GM18498 (cell line): ENCODE data around the gene ZNF618.

Experiments used
- ATAC-seq: cut with Tn5 transposase; IDR thresholded peaks from one replicate; pipeline ENCODE4 v1.9.1; 2021; ENCODE audit warnings: mild to moderate bottlenecking, moderate library complexity; ENCODE audit not compliant: unreplicated experiment

The ZNF618 gene

DNA sequence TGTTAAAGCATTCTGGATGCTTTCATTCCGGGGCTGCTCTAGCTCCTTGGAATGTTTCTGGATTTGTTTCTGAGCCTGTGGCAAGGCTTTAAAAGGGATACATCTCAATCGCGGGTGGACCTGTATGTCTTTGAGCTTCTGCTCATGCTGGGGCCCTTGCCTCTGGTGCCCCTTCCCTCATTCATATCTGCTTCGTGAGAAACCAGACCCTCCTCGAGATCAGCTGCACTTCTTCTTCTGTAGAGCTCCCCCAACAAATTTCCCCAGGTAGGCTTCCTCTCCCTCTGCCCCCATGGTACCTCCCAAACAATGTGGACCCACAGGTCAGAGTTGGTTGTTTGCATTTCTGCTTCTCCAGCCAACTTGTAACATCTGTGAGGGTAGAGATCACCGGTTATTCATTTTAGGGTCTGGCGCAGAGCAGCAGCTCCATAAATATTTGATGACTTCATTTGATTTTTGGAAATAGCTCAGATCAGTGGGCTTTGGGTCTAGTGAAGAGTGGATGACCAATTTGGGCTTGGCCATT lies 6.6 kb downstream of the ZNF618 start:
- ATAC-seq: no peak

DNA sequence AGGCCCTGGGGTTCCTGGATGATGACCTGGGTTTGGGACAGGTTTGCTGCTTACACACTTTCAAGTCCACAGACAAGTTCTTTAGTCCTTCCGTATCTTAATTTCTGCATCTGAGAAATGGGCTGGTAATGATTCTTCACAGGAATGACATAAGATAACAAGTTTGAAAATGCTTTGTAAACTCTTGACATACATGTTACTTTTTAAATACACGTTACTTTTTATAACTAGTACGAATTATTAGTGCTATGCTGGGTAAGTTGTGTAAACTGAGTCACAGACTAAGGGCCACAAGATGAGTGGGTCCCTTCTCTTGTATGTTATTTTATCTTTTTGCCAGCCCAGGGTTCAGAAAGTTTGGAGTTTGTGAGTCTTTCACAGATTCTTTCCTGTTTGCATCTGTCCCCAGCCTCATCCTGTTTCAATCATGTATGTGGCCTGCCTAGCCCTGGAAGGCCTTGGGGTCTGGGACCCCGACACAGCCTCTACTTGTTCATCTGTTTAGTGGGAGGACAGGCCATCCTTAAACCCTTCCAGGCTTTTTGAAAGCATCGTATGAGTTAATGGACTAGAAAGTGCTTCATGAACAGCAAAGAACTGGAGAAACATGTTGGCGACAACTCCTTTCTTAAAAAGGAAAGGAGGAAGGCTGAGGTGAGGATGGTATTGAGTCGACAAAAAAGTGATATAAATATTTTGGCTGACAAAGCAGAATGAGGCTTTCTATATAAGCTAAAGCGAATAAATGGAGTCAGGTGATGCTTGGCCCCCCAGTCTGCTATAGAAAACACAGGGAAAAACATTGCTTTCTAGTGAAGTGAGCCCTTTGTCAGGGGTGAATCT lies 9.3 kb downstream of the ZNF618 start:
- no peak for ATAC-seq

DNA sequence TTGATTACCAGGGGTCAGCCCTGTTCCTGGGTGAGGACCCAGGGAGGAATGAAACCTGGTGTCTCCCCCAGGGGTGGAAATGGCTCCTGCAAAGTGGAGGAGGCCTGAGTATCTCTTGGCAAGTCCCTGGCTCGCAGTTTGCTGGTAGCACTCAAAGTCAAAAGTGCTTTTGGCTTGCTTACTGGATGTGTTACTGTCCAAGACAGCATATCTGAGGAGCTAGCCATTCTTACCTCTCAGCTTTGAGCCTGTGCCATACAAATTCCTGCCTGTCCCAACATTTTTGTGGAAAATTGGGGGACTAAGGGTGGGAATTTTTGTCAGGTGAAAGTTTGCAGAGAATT lies 9.9 kb downstream of the ZNF618 start:
- ATAC-seq: no peak

DNA sequence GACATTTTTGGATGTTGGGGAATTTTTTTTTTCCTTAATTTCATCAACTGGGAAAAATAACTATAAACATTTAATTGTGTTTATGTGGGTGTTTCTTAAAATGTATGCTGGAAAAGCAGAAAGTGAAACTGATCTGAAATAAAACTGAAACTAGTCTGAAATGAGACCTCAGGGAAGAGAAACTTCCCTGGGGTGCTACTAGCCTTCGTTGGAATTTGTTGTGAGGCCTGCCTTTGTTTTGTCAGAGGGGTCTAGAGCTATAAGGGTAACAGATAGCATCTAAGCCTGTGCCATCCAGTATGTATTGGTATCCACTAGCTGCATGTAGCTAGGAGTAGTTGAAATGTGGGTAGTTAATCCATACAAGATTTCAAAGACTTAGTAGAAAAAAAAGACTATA lies 10.4 kb downstream of the ZNF618 start:
- no peak for ATAC-seq

DNA sequence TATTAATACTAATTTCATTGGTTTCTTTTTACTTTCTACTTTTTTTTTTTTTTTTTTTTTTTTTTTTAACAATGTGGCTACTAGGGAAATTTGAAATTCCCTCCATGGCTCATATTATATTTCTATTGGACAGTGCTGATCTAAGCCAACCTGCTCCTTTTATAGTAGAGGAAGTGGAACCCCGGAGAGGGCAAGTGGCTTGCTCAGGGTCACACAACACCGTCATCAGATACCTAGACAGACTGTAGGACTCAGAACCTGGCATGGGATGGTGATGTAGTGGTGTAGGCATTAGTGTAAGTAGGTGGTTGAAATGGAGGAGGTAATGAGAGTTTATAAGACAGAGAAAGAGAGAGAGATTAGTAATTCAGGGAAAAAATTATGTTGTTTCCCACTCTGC lies 10.8 kb downstream of the ZNF618 start:
- ATAC-seq: no peak

DNA sequence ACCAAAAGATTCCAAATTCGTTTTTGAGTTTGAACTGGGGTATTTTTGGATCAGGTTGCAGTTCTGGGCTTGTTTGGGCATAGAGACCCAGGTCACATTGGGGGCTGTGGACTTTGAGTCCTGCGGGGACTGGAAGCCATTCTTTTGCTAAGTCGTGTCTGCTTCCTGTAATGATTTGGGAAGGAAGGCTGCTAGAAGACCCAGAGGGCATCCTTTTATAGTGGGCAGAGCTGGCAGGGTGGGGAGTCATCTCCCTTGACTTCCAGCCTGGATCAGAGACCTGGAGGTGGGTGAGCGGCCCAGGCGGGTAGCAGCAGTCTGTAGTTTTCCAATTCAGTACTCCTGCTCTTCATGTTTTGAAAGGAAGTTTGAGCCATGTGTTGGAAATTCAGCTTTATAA lies 11.3 kb downstream of the ZNF618 start:
- ATAC-seq: no peak

DNA sequence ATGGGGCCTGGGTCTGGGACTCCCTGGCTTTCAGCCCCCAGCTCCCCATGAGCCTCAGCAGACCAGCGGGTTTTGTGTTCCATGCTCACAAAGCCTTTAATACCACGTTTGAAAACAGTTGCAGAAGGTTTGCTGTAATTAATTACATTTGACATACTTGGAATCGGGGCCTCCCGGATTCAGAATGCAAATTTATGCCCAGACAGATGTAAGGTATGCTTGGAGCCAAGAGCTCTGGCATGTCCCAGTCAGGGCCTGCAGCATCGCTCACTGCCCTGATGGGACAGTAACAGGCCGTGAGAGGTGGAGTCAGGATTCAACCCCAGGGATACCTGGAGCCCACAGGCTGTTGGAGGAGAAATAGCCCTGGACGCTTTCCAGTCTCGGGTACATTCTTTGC lies 12.2 kb downstream of the ZNF618 start:
- ATAC-seq: no peak

DNA sequence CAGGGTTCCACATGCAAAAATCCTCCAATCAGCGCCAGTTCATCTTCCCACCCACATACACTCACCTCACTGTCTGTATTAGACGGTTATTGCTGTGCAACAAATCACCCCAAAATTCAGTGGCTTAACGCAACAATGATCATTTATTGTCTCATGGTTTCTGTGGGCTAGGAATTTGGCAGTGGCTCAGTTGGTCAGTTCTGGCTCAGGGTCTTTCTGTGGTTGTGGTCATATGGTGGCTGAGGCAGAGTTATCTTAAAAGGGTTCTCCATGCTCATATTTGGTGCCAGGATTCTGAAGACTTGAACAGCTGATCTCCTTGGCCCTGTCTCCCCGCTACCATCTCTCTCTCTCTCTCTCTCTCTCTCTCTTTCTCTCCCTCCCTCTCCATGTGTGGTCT lies 12.9 kb downstream of the ZNF618 start:
- no peak for ATAC-seq

DNA sequence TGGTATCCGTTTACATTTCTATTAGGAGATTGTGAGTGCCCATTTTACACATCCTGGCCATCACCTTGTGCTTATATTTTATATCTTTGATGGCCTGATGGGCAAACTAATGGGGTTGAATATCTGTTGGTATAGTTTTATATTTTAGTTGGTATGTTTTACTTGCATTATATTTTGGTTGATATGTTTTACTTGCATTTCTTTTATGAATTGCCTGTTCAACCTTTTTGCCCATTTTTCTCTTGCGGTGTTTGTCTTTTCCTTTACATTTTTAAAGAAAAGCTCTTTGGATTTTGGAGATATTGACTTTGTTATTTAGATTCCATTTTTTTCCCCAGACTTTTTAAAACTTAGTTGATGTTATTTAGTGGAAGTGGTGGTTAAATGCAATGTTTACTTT lies 14.6 kb downstream of the ZNF618 start:
- no peak for ATAC-seq

DNA sequence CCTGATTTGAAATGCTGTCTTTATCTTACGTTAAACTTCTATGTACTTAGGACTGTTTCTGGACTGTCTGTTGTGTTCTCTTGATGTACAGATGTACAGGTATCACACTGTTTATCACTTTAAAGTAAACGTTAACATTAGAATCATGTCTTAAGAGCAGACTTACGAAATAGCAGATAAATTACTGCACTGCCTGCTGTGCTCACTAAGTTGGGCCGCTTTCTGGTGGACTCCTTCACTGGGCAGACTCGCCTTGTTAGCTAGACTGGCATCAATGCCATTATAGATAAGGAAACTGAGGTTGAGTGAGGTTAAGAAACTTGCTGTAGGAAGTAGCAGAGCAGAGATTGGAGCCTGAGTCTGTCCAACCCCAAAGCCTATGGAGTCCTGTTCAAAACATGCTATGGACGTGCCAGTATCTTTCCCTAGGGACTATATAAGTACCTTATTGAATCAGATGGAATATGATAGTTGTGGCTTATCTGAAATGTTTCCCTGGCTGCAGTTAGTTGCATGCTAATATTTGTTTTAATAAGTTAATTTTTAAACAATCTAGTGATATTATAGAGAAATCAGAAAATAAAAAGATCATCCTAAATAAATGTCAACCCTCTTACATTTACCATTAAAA lies 16.9 kb downstream of the ZNF618 start:
- ATAC-seq: no peak

DNA sequence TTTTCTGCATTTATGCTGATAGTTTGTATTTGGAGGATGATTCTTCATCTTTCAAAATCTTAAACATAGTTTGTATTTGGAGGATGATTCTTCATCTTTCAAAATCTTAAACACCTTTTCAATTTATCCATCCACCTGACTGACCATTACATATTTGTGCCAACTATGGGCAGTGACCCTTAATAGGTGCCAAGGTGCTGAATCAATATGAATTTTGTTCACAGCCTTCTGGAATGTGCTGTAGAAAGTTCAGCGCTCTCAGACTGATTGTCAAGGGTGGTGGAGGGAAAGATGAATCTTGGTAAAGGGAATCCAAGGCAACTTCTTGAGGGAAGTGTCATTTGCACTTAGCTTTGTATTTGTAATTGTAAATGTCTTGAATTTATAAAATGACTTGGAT lies 18.1 kb downstream of the ZNF618 start:
- ATAC-seq: no peak

DNA sequence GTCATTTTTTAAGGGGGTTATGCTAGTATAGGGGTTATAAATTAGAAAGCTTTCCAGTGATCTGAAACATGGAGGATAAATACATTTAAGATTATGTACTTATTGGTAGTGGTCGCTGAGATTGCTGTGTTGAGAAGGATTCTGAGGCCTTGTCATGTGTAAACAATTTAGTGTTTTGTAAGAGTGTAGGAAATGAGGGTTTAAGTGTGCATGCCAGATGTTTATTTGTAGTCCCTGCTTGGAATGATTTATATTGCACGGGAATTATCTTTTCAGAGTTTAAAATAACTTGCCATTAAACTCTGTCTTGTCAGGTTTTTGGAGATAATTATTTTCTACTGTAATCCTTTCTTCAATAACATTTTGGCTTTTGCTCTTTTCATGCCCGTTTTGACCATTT lies 19.4 kb downstream of the ZNF618 start:
- no peak for ATAC-seq

DNA sequence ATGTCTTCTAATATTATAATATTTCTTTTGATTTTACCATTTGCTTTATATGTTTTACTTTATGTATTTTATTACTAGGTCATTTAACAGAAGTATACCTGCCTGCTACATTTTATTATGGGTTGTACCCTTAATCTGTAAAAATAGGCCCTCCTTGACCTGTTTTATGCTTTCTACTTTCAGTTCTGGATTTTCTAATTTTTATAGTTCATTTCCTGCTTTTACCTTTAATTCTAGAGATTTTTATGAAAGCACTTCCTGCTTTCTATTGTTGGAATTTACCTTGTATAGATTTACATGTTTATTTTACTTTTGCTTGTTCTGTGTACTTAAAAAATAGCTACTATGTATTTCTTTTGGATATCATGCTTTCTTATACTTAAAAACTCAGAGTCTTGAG lies 20.6 kb downstream of the ZNF618 start:
- no peak for ATAC-seq

DNA sequence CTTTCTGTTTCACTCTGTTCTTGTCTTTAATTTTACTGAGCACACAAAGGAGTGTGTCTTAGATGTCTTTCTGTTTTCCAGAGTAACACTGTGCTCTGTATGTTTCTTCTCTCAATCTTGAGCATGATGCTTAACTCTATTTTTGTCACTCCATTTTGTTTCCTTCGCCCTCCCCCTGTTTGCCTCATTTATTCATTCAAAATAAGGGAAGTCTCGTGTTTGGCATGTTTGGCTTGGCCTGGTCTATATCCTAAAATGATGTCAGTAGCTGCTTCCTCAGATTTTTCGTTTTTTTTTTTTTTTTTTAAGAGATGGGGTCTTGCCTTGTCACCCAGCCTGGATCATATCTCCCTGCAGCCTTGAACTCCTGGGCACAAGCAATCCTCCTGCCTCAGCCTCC lies 22.0 kb downstream of the ZNF618 start:
- ATAC-seq: no peak

DNA sequence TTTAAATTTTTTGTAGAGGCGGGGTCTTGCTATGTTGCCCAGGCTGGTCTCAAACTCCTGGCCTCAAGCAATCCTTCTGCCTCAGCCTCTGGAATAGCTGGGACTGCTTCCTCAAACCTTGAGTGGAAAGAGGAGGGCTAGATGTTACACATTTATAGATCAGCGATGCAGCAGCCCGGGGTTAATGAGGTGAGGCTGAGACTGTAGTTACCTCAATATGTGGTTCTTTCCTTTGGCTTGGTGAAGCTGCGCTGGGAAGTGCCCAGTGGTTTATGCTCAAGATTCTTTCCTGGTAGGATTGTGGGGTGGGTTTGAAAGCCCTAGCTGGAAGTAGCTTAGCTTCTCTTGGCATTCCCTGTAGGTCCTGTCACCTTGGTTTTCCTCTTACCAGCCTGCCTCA lies 22.5 kb downstream of the ZNF618 start:
- ATAC-seq: no peak

DNA sequence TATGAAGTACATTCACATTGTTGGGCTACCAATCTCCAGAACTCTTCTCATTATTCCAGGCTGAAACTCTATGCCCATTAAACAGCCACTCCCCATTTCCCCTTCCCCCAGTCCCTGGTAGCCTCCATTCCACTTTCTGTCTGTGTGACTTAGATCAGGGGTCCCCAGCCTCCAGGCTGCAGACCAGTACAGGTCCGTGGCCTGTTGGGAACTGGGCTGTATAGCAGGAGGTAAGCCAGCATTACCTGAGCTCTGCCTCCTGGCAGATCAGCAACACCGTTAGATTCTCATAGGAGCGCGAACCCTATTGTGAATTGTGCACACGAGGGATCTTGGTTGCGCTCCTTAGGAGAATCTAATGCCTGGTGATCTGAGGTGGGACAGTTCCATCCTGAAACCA lies 23.1 kb downstream of the ZNF618 start:
- ATAC-seq: no peak

DNA sequence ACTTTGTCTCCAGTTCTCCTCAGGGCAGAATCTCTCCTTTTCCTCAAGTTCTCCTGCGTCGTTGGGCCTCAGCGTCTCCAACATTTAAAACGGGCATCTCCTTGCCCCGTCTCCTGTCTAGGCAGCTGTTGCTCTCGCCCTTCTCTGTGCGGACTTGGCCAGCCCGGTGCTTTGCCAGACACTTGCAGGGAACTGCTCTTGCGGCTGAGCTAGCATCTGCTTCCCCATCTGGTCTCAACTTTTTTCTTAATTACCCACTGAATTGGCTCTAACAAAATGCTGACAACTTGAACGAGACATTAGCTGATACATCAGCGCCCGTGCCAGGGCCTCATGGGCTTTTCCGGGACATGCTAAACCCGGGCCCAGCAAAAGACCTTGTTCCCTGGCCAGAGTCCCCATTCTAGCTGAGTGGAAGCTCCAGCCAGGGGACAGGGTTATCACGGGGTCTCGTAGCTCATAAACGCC lies 25.1 kb downstream of the ZNF618 start:
- no peak for ATAC-seq

DNA sequence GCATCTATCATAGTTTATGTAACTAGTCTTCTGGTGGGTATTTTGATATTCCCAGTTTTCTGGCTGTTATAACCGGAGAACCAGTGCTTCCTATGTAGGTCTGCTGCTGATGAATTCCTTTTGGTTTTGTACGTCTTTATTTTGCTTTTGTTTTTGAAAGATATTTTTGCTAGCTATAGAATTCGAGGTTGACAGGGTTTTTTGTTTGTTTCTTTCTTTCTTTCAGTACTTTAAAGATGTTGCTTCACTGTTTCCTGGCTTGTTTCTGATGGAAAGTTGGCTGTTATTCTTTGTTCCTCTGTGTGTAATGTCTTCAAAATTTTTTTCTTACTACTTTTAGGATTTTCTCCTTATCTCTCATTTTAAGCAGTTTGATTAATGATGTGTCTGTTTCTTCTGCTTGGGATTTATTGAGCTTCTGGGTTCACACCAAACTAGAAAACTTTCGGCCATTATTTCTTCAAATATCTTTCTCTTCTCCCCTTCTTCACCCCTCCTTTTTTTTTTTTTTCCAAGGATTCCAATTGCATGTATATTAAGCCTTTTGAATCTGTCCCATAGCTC lies 27.5 kb downstream of the ZNF618 start:
- no peak for ATAC-seq

DNA sequence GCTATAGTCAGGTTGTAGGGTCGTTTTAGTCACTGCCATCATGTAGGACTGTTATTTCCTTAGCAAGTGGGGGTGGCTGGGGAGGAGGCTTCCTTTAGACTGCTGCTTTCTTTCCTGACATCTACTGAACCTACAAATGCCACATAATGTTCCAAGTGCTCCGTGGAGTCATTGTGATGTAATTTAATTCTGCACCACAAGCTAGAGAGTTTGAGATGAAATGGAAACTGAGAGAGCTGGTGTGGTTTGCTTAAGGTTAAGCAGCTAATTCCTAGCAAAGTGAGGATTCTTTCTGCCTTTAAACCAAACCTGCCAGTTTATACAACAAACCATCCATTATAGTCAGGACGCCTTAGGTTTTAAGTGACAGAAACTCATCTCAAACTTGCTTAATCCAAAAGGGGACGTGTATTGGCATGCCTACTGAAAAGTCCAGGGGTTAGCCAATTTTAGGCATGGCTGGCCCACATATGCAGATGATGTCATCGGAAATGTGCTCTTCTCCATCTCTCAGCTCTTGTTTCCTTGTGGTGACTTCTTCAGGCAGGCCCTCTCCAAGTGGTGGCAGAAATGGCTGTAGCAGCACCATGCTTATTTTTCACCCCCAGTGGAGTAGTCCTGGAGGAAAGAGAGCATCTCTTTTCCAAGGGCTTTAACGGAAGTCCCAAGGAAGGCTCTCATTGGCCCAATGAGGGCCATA lies 30.5 kb downstream of the ZNF618 start:
- ATAC-seq: no peak

DNA sequence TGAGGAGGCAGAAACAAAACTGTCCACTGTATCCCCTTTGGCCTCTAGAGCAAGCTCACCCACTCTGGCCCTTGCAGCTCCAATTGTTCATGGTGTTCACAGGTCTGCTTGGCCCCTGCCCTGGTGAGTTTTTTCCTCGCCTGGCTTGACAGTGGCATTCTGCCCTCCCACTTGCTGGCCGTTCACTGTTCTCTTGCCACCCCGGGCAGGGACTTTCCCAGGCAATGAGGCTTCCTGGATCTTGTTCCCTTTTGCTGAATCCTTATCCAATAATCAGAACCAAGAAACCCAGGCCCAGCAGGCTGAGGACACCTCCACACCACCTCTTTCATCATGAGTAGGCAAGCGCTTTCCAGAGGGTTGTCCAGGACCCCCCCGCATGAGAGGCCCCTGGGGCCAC lies 31.2 kb downstream of the ZNF618 start:
- no peak for ATAC-seq

DNA sequence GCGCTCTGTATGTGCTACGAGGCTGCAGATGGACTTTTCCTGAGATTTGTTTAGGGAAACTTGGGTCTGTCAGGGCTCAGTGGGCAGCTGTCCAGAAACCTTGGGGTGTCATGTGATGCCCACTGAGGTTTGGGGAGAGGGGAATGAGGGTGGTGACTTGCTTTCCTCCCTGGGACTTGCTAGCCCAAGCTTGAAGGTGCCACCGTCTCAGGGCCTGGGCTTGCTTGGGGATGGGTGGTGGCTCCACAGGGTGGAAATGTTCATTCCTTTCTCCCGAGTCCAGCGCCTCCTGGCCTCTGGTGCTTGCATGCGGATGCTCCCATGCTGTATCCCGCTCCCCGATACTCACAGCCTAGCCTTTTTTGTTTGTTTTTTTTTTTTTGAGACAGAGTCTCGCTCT lies 33.3 kb downstream of the ZNF618 start:
- no peak for ATAC-seq
